Esophagus muscularis mucosa (tissue), 4 donors: Measurements from ENCODE around the gene RFX7. TPM values are rescaled to one million over a fixed set of nuclear protein-coding genes. Genes with fewer than 3 reads are reported as not detected.

Experiments
- DNase-seq: peaks from one replicate; pipeline ENCODE4 v3.0.0-alpha.2; 2017; ENCODE audit errors: extremely low spot score
- H3K27ac ChIP-seq, 4 donors: fragments of 200-600 bp; sonication (generic); replicated peaks in 1 of 4; 1 replicate in 3 of 4; 2 replicates in 1 of 4; pipeline ENCODE4 v1.5.1; 2016 to 2019; ENCODE audit warnings: mild to moderate bottlenecking in 1 of 4
- H3K27me3 ChIP-seq, 4 donors: fragments of 200-600 bp; sonication (generic); one replicate each; pipeline versions ENCODE4 v1.5.1 to v1.6.0; 2016 to 2019
- H3K36me3 ChIP-seq, 4 donors: fragments of 200-600 bp; sonication (generic); one replicate each; pipeline ENCODE4 v1.5.1; 2016 to 2019
- H3K4me1 ChIP-seq, 4 donors: fragments of 200-600 bp; sonication (generic); one replicate each; pipeline ENCODE4 v1.5.1; 2016 to 2019
- H3K4me3 ChIP-seq, 4 donors: fragments of 200-600 bp; sonication (generic); 1 replicate in 2 of 4; 2 replicates in 2 of 4; pipeline ENCODE4 v1.5.1; 2016 to 2019; ENCODE audit warnings: mild to moderate bottlenecking in 4 of 4, moderate library complexity in 1 of 4
- H3K9me3 ChIP-seq, 4 donors: fragments of 200-600 bp; sonication (generic); 1 replicate in 3 of 4; 2 replicates in 1 of 4; pipeline ENCODE4 v1.5.1; 2016 to 2019
- EP300 ChIP-seq: sonication (generic); formaldehyde crosslinking; IDR thresholded peaks from one replicate; pipeline ENCODE4 v1.6.1; 2017; ENCODE audit warnings: antibody characterized with exemption
- POLR2A ChIP-seq: fragments of 450-650 bp; IDR thresholded peaks from one replicate; pipeline ENCODE4 v1.6.1; 2017; ENCODE audit warnings: antibody characterized with exemption, moderate library complexity, mild to moderate bottlenecking, low read depth
- POLR2AphosphoS5 ChIP-seq, 2 donors: sonication (generic); formaldehyde crosslinking; IDR thresholded peaks; one replicate each; pipeline ENCODE4 v1.6.1; 2017; ENCODE audit warnings: antibody characterized with exemption in 2 of 2
- WGBS: methylation state at CpG from one replicate; pipeline ENCODE4 v1.1.5; 2018; 5-methylcytosine and 5-hydroxymethylcytosine counted together
- intact Hi-C: fragments of 100-400 bp; cut with DNase I; formaldehyde crosslinking; loops from one replicate; pipeline ENCODE4 v1.15.1; 2023
- total RNA-seq, 4 donors: library from RNA; depleted of rRNA; stranded (reverse); fragments of >200 nt; gene quantifications; one replicate each; pipeline versions ENCODE4 v1.1.0 to v1.2.1, GENCODE V29; 2016
- TF ChIP-seq, protein P1 (sequence below), 3 experiments: fragments of 200-600 bp in 2 of 3; fragments of 450-650 bp in 1 of 3; sonication (generic) in 2 of 3; IDR thresholded peaks; one replicate each; pipeline ENCODE4 v1.5.1; 2017 to 2019; ENCODE audit warnings: antibody characterized with exemption in 3 of 3, mild to moderate bottlenecking in 2 of 3, moderate library complexity in 1 of 3

Gene RFX7
- total RNA-seq, 4 donors from 2014 or later: 5.4 to 8.3 (median 6.7) TPM

DNA sequence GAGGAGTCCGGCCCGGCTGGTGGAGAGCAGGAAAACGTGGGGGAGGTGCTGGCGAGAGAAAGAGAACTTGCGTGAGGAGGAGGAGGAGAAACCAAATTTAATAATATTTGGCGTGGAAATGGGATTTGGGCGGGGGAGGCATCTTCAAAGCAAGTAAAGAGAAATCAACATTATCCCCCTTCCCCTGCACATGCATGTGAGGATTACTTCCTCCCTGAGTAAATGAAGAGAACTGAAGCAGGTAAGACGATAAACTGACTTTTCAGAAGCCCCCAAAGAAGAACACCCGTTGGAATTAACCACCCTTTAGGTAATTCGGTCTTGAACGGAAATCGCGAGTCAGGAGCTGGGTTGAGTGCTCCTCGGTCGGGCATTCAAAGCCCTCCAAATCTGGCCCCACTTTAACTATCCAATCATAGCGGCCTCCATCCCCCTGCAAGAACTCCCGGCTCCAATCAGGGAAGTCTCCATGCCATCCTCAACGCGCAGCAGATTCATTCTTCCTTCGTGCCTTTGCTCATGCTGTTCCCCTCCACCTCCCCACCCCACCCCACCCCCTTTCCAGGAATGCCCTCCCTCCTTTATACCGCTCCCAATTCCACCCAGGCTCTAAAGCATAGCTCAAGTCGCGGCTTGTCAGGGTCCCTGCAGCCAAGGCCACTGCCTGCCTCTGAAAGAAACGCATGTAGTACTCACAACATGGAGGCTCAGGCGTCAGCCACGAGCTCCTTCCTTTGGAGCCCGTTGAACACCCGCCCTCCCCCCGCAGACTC is 545 bp upstream of the RFX7 start:
- Histone ChIP-seq H3K36me3 (no peaks in the 10 kb centered on the region), H3K4me1 (peaks cover 24 to 46% (median 38%) of the 10 kb centered on the region in 4 donors), H3K27ac (peak overlapping the region; percentile 87 to 91 (median 89)), H3K9me3 (no peaks in the 10 kb centered on the region), H3K27me3 (no peaks in the 10 kb centered on the region), H3K4me3 (peak overlapping the region; percentile 81 to 97 (median 92))
- under 1% methylated on average over 28 of the region's 29 CpGs for WGBS
- intact Hi-C loops: loop anchor here (10.0 kb wide), 2 partner anchors 149 to 181 kb away; no protein-coding TSS in a partner anchor
- DNase-seq: peak; percentile 91
- TF ChIP-seq POLR2A (no peak), POLR2AphosphoS5 (IDR thresholded peaks at IDR 0.05) (no peak), EP300 (no peak)
- TF ChIP-seq, protein P1, sequence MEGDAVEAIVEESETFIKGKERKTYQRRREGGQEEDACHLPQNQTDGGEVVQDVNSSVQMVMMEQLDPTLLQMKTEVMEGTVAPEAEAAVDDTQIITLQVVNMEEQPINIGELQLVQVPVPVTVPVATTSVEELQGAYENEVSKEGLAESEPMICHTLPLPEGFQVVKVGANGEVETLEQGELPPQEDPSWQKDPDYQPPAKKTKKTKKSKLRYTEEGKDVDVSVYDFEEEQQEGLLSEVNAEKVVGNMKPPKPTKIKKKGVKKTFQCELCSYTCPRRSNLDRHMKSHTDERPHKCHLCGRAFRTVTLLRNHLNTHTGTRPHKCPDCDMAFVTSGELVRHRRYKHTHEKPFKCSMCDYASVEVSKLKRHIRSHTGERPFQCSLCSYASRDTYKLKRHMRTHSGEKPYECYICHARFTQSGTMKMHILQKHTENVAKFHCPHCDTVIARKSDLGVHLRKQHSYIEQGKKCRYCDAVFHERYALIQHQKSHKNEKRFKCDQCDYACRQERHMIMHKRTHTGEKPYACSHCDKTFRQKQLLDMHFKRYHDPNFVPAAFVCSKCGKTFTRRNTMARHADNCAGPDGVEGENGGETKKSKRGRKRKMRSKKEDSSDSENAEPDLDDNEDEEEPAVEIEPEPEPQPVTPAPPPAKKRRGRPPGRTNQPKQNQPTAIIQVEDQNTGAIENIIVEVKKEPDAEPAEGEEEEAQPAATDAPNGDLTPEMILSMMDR (IDR thresholded peaks at IDR 0.05): no peak

DNA sequence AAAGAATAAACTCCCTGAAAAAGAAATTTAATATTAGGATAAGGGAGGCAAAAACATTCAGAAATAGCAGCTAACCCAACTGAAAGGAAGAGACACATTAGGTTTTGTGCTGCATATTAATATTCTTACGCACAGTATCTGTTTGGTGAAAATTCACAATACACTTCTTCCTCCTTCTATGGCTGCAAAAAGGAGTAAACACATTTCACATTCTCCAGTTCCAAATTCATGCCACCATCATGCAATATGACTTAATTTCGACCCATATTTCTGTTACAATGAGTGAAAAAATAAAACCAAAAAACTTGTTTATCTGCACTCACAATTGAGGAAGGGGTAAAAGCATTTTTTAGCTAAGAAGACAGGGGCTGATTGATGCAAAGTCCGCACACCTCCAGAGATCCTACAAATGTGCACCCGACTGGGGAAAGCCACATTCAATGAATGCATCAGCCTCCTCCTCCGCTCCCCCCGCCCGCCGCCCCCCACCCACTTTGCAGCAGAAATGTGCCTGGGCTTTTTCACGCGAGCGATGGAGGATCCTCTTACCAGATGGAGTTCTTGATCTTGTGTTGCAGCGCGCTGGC is 1.0 kb downstream of the RFX7 start:
- intact Hi-C loops: loop anchor here (10.0 kb wide), 2 partner anchors 148 to 182 kb away; no protein-coding TSS in a partner anchor
- Histone ChIP-seq H3K27me3 (no peaks in the 10 kb centered on the region), H3K36me3 (no peaks in the 10 kb centered on the region), H3K4me1 (peaks cover 24 to 46% (median 38%) of the 10 kb centered on the region in 4 donors), H3K4me3 (peak overlapping the region; percentile 81 to 97 (median 92)), H3K9me3 (no peaks in the 10 kb centered on the region), H3K27ac (peak overlapping the region; percentile 87 to 91 (median 89))
- no peak for DNase-seq
- TF ChIP-seq POLR2AphosphoS5 (IDR thresholded peaks at IDR 0.05) (no peak), EP300 (no peak), POLR2A (no peak)
- TF ChIP-seq, protein P1 (IDR thresholded peaks at IDR 0.05): no peak
- WGBS: under 1% methylated on average over 10 of the region's 13 CpGs

DNA sequence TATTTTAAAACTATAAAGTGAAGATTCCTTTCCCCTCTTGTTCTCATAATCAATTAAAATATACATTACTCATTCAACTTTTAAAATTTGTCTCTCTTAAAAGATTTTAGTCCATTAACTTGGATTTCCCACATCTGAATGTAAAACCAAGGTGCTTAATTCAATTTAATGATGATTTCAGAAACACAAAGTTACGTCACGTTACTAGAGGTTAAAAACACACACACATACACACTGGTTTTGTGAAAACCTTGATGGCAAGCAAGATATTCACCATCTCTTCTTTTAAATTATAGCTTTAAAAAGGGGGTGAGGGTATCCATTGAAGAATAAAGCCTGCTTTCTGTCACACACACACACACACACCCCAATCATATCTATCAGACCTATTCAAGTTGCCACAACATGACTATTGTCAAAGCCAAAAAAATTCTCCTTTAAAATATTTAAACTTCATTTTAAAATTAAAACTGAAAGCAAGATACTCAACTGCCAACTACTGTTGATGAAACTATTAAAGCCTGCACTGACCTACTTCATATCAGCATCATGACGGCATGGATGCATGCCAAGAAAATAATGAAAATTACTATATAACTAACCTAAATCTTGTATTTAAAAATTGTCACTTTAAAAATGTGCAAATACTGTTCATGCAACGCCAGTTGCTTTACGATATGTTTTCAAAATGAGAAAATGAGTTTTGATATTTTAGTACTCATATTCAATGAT is 2.1 kb downstream of the RFX7 start:
- 27% methylated on average over 5 of the region's 5 CpGs for WGBS
- no peaks in the 10 kb centered on the region for H3K36me3 ChIP-seq
- no peaks in the 10 kb centered on the region for H3K27me3 ChIP-seq
- H3K9me3 ChIP-seq: no peaks in the 10 kb centered on the region
- no peak for DNase-seq
- intact Hi-C loops: loop anchor here (10.0 kb wide), 2 partner anchors 147 to 183 kb away; no protein-coding TSS in a partner anchor
- no peak overlapping the region for H3K27ac ChIP-seq
- peaks cover 24 to 46% (median 39%) of the 10 kb centered on the region in 4 donors for H3K4me1 ChIP-seq
- no peak for TF ChIP-seq POLR2A
- TF ChIP-seq, protein P1 (IDR thresholded peaks at IDR 0.05): no peak
- no peak for TF ChIP-seq POLR2AphosphoS5 (IDR thresholded peaks at IDR 0.05)
- TF ChIP-seq EP300: no peak
- peak overlapping the region; percentile 81 to 97 (median 92) for H3K4me3 ChIP-seq

DNA sequence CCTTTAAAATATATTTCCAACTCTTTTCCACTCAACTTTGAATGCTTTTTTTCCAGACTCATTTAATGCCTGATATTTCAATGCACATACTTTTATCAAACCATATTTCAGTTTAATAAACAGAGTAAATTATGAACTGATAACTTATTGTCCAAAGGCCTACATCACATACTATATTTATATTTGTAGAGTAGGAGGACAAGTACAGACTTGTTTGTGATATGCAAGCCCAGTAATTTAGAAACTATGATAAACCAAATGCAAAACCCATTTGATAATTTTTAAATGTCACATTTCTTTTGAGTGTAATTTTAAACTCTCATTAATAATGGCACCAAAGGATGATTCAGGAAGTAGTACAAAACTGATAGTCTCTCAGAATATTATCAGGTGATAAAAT is 3.3 kb downstream of the RFX7 start:
- DNase-seq: no peak
- Histone ChIP-seq H3K36me3 (no peaks in the 10 kb centered on the region), H3K27ac (no peak overlapping the region), H3K27me3 (no peaks in the 10 kb centered on the region), H3K4me1 (peaks cover 18 to 38% (median 34%) of the 10 kb centered on the region in 4 donors), H3K4me3 (no peak overlapping the region), H3K9me3 (no peaks in the 10 kb centered on the region)
- TF ChIP-seq, protein P1 (IDR thresholded peaks at IDR 0.05): no peak
- intact Hi-C loops: loop anchor here (10.0 kb wide), 2 partner anchors 146 to 184 kb away; no protein-coding TSS in a partner anchor
